Body of pancreas (tissue), 4 donors: ENCODE results near the gene COL27A1. TPM values are rescaled to one million over a fixed set of nuclear protein-coding genes. Genes with fewer than 3 reads are reported as not detected.
"Not testable (repeated sequence)": the region's sequence is repeated elsewhere in the genome, so short reads cannot be mapped to it uniquely, and the experiment has no call there.

ENCODE experiments used
- ATAC-seq: fragments of 150-250 bp; one replicate; pipeline ENCODE4 v1.9.1; 2016
- DNase-seq, 4 donors: peaks; one replicate each; pipeline ENCODE4 v3.0.0-alpha.2; 2019
- H3K27ac ChIP-seq, 4 donors: fragments of 200-600 bp; sonication (generic); 1 replicate in 3 of 4; 2 replicates in 1 of 4; pipeline versions ENCODE4 v1.5.1 to v1.6.1; 2016 to 2019; ENCODE audit warnings: mild to moderate bottlenecking in 1 of 4, mixed read lengths in 1 of 4, moderate library complexity in 1 of 4
- H3K27me3 ChIP-seq, 2 donors: fragments of 200-600 bp; sonication (generic); one replicate each; pipeline ENCODE4 v1.6.0; 2016; ENCODE audit warnings: mild to moderate bottlenecking in 1 of 2
- H3K36me3 ChIP-seq, 2 donors: fragments of 200-600 bp; sonication (generic); replicated peaks in 1 of 2; 2 replicates each; pipeline ENCODE4 v1.5.1; 2016; ENCODE audit warnings: low read depth in 2 of 2; ENCODE audit not compliant: insufficient read depth in 1 of 2
- H3K4me1 ChIP-seq: fragments of 200-600 bp; sonication (generic); one replicate; pipeline ENCODE4 v1.6.0; 2016
- H3K4me3 ChIP-seq, 2 donors: fragments of 200-600 bp; sonication (generic); 1 replicate in 1 of 2; 2 replicates in 1 of 2; pipeline ENCODE4 v1.5.1; 2016 to 2019
- H3K9me3 ChIP-seq, 3 donors: fragments of 200-600 bp; sonication (generic); 1 replicate in 2 of 3; 2 replicates in 1 of 3; pipeline ENCODE4 v1.5.1; 2016
- POLR2A ChIP-seq, 3 donors: fragments of 450-650 bp; IDR thresholded peaks; one replicate each; pipeline ENCODE4 v1.6.1; 2016; ENCODE audit warnings: antibody characterized with exemption in 3 of 3, mild to moderate bottlenecking in 2 of 3
- WGBS, 2 donors: methylation state at CpG; one replicate each; pipeline ENCODE4 v1.1.5; 2017; 5-methylcytosine and 5-hydroxymethylcytosine counted together
- intact Hi-C: fragments of 100-400 bp; cut with DNase I; formaldehyde crosslinking; loops from one replicate; pipeline ENCODE4 v1.15.1; 2023
- total RNA-seq, 2 donors: library from RNA; depleted of rRNA; stranded (reverse); fragments of >200 nt; gene quantifications; one replicate each; pipeline ENCODE4 v1.1.0, GENCODE V29; 2016
- TF ChIP-seq, protein P1 (sequence below), 7 experiments: fragments of 450-650 bp in 4 of 7; fragments of 200-600 bp in 3 of 7; sonication (generic) in 3 of 7; IDR thresholded peaks; one replicate each; pipeline ENCODE4 v1.5.1; 2016 to 2019; ENCODE audit warnings: antibody characterized with exemption in 7 of 7

Gene COL27A1
- total RNA-seq, 2 donors from 2014 or later: 24.1 to 58.0 TPM

- WGBS, 2 donors: 75 to 81% methylated on average over 8 of the region's 8 CpGs
- DNase-seq: peak in 1 of 4 donors; percentile 0
- H3K4me3 ChIP-seq: no peak overlapping the region
- peaks cover 12% of the 10 kb centered on the region for H3K4me1 ChIP-seq
- H3K27ac ChIP-seq: no peak overlapping the region
- TF ChIP-seq, protein P1, sequence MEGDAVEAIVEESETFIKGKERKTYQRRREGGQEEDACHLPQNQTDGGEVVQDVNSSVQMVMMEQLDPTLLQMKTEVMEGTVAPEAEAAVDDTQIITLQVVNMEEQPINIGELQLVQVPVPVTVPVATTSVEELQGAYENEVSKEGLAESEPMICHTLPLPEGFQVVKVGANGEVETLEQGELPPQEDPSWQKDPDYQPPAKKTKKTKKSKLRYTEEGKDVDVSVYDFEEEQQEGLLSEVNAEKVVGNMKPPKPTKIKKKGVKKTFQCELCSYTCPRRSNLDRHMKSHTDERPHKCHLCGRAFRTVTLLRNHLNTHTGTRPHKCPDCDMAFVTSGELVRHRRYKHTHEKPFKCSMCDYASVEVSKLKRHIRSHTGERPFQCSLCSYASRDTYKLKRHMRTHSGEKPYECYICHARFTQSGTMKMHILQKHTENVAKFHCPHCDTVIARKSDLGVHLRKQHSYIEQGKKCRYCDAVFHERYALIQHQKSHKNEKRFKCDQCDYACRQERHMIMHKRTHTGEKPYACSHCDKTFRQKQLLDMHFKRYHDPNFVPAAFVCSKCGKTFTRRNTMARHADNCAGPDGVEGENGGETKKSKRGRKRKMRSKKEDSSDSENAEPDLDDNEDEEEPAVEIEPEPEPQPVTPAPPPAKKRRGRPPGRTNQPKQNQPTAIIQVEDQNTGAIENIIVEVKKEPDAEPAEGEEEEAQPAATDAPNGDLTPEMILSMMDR (IDR thresholded peaks at IDR 0.05): no peak
- no peak for TF ChIP-seq POLR2A (IDR thresholded peaks at IDR 0.05)
- H3K36me3 ChIP-seq: no peaks in the 10 kb centered on the region
- H3K9me3 ChIP-seq: no peaks in the 10 kb centered on the region
- no peaks in the 10 kb centered on the region for H3K27me3 ChIP-seq
- intact Hi-C loops: no loop called here
- ATAC-seq: no peak
Observed at GRCh38 chr9:114317665-114318357, 162.5 kb downstream of the COL27A1 start.

GRCh38 chr9:114318416-114318815 lies 163.1 kb downstream of the COL27A1 start:
- Histone ChIP-seq H3K27me3 (no peaks in the 10 kb centered on the region), H3K4me3 (no peak overlapping the region), H3K36me3 (no peaks in the 10 kb centered on the region), H3K27ac (no peak overlapping the region), H3K9me3 (no peaks in the 10 kb centered on the region), H3K4me1 (peaks cover 12% of the 10 kb centered on the region)
- no peak for TF ChIP-seq POLR2A (IDR thresholded peaks at IDR 0.05)
- TF ChIP-seq, protein P1 (IDR thresholded peaks at IDR 0.05): no peak
- DNase-seq: peak in 2 of 4 donors; percentile 3 to 4
- 71 to 83% methylated on average over 7 to 8 of the region's 8 CpGs for WGBS, 2 donors
- intact Hi-C loops: no loop called here
- no peak for ATAC-seq

DNA sequence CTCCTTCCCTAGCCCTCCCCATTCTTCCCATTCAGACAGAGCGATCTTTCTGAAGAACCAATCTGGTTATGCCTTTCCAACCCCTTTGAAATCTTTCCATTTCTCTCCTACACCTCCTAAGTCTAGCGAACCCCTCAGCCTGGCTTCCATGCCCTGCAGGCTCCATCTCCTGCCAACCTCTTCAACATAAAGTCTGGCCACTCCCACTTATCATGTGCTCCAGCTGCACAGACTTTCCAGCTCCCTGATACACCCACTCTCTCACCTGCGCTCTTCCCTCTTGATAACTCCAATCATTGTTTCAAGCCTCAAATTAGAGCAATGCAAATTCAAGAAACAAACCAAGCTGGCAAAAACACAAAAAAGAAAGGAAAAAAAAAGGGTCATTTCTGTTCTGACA lies 163.8 kb downstream of the COL27A1 start:
- Histone ChIP-seq H3K27ac (no peak overlapping the region), H3K27me3 (no peaks in the 10 kb centered on the region), H3K4me1 (peaks cover 12% of the 10 kb centered on the region), H3K4me3 (no peak overlapping the region), H3K36me3 (no peaks in the 10 kb centered on the region), H3K9me3 (no peaks in the 10 kb centered on the region)
- WGBS, 2 donors: 73 to 79% methylated on average over 3 of the region's 3 CpGs
- ATAC-seq (no peak), DNase-seq (peak in 2 of 4 donors; percentile 3 to 4)
- intact Hi-C loops: no loop called here
- no peak for TF ChIP-seq POLR2A (IDR thresholded peaks at IDR 0.05)
- TF ChIP-seq, protein P1 (IDR thresholded peaks at IDR 0.05): no peak

GRCh38 chr9:114320710-114321109 lies 165.4 kb downstream of the COL27A1 start:
- H3K4me3 ChIP-seq, DNase-seq, H3K9me3 ChIP-seq, H3K36me3 ChIP-seq, H3K4me1 ChIP-seq, H3K27ac ChIP-seq, H3K27me3 ChIP-seq, intact Hi-C loops, ATAC-seq: not testable (repeated sequence)
- 74 to 87% methylated on average over 2 to 7 of the region's 7 CpGs for WGBS, 2 donors

- no peaks in the 10 kb centered on the region for H3K9me3 ChIP-seq
- DNase-seq (no peak), ATAC-seq (no peak)
- H3K4me3 ChIP-seq: no peak overlapping the region
- TF ChIP-seq POLR2A (IDR thresholded peaks at IDR 0.05): no peak
- TF ChIP-seq, protein P1 (IDR thresholded peaks at IDR 0.05): no peak
- H3K36me3 ChIP-seq: no peaks in the 10 kb centered on the region
- no peaks in the 10 kb centered on the region for H3K27me3 ChIP-seq
- intact Hi-C loops: no loop called here
- H3K4me1 ChIP-seq: no peaks in the 10 kb centered on the region
- no peak overlapping the region for H3K27ac ChIP-seq
- 79 to 87% methylated on average over 8 of the region's 8 CpGs for WGBS, 2 donors
Observed at GRCh38 chr9:114321759-114322158, 166.4 kb downstream of the COL27A1 start.

GRCh38 chr9:114322160-114322818 lies 167.0 kb downstream of the COL27A1 start:
- H3K4me1 ChIP-seq, H3K4me3 ChIP-seq, ATAC-seq, H3K27me3 ChIP-seq, H3K9me3 ChIP-seq, H3K27ac ChIP-seq, DNase-seq, intact Hi-C loops, H3K36me3 ChIP-seq: not testable (repeated sequence)
- WGBS, 2 donors: 49% methylated on average over 12 of the region's 12 CpGs

DNA sequence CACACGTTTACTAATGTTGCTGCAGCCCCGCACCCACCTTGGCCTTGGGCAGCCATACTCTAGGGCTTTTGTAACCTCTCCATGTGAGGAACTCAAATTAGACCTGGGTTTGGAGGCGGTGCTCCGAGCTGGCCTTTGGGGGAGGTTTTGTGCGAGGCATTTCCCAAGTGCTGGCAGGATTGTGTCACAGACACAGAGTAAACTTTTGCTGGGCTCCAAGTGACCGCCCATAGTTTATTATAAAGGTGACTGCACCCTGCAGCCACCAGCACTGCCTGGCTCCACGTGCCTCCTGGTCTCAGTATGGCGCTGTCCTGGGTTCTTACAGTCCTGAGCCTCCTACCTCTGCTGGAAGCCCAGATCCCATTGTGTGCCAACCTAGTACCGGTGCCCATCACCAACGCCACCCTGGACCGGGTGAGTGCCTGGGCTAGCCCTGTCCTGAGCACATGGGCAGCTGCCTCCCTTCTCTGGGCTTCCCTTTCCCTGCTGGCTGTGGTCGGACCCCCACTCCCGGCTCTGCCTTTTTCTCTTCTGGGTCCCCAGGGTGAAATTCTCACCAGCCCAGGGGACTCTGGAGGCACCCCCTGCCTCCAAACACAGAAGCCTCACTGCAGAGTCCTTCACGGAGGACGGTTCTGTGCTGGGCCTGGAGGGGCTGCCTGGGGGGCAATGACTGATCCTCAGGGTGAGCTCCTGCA lies 167.6 kb downstream of the COL27A1 start, which contains the start of gene ORM1:
ORM1 (plus strand) TSS at position 268 of the 701 bp plus-strand sequence; CDS start at position 304, 36 bp downstream.
- intact Hi-C loops, H3K9me3 ChIP-seq, H3K4me3 ChIP-seq, DNase-seq, H3K36me3 ChIP-seq, H3K4me1 ChIP-seq, H3K27ac ChIP-seq, H3K27me3 ChIP-seq: not testable (repeated sequence)
- WGBS, 2 donors: 63% methylated on average over 3 of the region's 15 CpGs; no CpG with 5 or more reads in 1 of the 2 donors
- ATAC-seq: peak; percentile 53
